OCI-LY1 (cell line): ENCODE results near the gene MN1.

Source experiments
- EZH2 ChIP-seq: fragments of 200-600 bp; sonication (generic), shearing (Covaris generic); IDR thresholded peaks from 2 replicates; pipeline ENCODE4 v1.8.0; 2017; ENCODE audit warnings: borderline replicate concordance, mixed run types, mild to moderate bottlenecking, antibody characterized with exemption, low read length, moderate library complexity, mixed read lengths
- TF ChIP-seq, protein P1 (sequence below): fragments of 200-600 bp; sonication (generic), shearing (Covaris generic); IDR thresholded peaks from 2 replicates; pipeline ENCODE4 v1.5.1; 2017; ENCODE audit warnings: mild to moderate bottlenecking, antibody characterized with exemption, low read length, moderate library complexity, mixed read lengths

DNA sequence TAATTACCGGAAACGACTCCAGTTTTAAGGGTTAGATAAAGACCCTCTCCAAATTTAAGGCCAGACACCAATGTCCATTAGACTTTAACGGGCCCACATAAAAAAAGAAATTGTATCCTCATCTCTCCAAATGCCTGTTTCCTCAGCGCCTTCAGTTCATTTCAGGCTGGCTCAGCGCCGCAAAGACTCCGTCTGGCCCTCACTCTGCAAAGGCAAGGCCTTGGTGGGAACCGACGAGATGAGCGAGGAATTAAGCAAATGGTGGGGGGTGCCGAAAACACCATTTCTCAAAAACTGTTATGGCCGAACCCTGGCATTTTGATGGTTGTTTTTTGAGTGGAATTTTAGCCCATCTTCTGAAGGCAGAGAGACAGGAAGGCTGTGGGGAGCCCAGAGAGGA lies 15.7 kb downstream of the MN1 start:
- no peak for TF ChIP-seq EZH2
- TF ChIP-seq, protein P1, sequence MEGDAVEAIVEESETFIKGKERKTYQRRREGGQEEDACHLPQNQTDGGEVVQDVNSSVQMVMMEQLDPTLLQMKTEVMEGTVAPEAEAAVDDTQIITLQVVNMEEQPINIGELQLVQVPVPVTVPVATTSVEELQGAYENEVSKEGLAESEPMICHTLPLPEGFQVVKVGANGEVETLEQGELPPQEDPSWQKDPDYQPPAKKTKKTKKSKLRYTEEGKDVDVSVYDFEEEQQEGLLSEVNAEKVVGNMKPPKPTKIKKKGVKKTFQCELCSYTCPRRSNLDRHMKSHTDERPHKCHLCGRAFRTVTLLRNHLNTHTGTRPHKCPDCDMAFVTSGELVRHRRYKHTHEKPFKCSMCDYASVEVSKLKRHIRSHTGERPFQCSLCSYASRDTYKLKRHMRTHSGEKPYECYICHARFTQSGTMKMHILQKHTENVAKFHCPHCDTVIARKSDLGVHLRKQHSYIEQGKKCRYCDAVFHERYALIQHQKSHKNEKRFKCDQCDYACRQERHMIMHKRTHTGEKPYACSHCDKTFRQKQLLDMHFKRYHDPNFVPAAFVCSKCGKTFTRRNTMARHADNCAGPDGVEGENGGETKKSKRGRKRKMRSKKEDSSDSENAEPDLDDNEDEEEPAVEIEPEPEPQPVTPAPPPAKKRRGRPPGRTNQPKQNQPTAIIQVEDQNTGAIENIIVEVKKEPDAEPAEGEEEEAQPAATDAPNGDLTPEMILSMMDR = no peak
